HG02759 (cell line): ENCODE results near the gene HOXB9.

Experiments used
- ATAC-seq: cut with Tn5 transposase; IDR thresholded peaks from one replicate; pipeline ENCODE4 v1.9.1; 2021; ENCODE audit warnings: mild to moderate bottlenecking, moderate library complexity; ENCODE audit not compliant: unreplicated experiment

HOXB9 gene

DNA sequence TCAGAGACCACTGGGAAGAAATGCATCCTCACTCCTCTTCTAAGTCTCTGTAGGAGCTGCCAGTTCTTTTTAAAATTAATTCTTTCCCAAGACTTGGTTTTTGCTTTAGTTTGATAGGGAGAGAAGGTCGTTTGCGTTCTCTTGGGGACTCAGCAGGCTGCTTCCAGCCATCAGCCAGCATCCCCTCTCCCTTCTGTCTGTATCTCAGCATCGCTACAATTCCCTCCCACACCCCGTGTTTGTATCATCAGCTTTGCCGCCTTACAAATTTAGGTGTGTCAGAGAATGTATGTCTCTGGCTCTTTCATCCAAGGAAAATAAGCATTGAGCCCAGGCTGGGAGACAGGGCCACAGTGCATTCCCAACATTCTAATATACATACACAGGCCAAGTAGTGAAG lies 26.8 kb downstream of the HOXB9 start:
- no peak for ATAC-seq

- ATAC-seq: no peak
Observed at GRCh38 chr17:48598736-48599135, 27.4 kb downstream of the HOXB9 start.

DNA sequence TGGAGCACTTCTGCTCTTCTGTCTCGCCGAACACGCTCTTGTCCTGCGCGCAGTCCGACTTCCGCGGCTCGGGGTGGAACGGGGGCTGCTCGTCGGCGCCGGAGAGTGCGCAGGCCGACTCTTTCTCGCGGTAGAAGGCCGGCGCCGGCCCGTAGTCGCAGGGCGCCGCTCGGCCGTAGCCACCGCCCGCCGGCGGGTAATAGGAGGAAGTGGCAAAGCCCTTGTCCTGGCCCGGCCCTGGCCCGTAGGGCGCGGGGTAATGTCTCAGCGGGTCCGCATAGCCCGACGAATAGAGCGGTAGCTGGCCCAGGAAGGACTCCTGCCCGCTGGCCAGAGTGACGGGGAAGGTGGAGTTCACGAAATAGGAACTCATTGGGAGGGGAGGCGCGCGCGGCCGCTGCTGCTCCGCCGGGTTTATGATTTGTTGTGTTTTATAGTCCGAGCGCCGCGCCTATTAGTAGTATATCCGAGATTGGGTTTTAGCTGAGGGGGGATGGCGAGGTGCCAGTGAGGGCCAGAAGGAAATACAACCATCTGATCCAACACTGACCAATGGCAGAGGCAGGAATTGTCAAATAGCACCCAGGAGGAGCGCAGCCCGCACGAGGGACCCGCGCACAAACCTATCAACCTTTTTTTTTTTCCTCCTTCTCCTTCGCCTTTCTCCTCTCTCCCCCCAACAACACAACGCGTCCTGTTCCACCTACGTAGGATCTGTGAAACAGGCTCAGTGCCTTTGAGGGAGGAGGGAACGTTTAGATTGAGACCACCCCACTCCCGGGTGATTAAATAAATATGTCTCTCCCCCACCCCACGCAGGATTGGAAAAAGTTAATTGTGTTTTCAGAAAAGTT lies 28.2 kb downstream of the HOXB9 start:
- ATAC-seq: no peak

- ATAC-seq: no peak
Observed at GRCh38 chr17:48597528-48597777, 28.7 kb downstream of the HOXB9 start.

GRCh38 chr17:48596735-48597527 lies 29.2 kb downstream of the HOXB9 start:
- no peak for ATAC-seq

GRCh38 chr17:48596000-48596734 lies 30.0 kb downstream of the HOXB9 start:
- ATAC-seq: no peak

GRCh38 chr17:48595278-48595999 lies 30.7 kb downstream of the HOXB9 start:
- no peak for ATAC-seq

GRCh38 chr17:48594538-48595277 lies 31.4 kb downstream of the HOXB9 start:
- ATAC-seq: no peak

- ATAC-seq: no peak
Observed at GRCh38 chr17:48593840-48594537, 32.2 kb downstream of the HOXB9 start.

GRCh38 chr17:48593126-48593829 lies 32.9 kb downstream of the HOXB9 start, which contains the start of gene HOXB5:
TSS of gene HOXB5 (minus strand) at chr17:48593779. CDS start at chr17:48593682, 97 bp downstream.
- no peak for ATAC-seq

DNA sequence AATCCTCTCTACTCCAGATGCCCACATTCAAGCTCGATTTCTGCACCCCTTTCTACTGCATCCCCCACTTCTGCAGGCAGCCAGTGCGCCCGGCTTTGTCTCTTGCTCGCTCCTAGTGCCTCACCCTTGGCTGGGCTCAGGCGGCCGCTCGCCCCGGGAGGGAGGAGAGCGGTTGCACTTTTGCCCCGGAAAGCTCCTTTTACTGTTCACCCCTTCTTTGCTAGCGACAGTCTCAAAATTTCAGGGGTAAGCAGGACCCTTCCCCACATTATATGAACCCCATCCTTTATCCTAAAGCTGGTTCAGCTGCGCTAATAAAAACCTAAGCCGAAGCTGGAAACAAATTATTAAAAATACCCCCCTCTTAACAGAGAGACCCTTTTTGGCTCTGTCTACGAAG lies 33.6 kb downstream of the HOXB9 start:
- no peak for ATAC-seq

DNA sequence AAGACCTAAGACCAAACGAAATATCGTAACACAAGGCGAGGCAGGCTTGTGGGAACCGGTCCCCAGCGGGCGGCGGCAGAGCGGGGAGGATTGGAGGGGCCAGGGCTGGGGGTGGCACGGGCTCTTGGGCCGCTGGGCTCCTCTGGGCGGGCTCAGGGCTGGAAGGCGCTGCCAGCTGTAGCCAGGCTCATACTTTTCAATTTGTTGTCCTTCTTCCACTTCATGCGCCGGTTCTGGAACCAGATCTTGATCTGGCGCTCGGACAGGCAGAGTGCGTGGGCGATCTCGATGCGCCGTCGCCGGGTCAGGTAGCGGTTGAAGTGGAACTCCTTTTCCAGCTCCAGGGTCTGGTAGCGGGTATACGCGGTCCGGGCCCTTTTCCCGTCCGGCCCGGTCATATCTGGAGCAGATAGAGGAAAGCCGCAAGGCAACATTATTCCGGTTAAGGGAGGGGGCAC lies 34.1 kb downstream of the HOXB9 start:
- no peak for ATAC-seq

DNA sequence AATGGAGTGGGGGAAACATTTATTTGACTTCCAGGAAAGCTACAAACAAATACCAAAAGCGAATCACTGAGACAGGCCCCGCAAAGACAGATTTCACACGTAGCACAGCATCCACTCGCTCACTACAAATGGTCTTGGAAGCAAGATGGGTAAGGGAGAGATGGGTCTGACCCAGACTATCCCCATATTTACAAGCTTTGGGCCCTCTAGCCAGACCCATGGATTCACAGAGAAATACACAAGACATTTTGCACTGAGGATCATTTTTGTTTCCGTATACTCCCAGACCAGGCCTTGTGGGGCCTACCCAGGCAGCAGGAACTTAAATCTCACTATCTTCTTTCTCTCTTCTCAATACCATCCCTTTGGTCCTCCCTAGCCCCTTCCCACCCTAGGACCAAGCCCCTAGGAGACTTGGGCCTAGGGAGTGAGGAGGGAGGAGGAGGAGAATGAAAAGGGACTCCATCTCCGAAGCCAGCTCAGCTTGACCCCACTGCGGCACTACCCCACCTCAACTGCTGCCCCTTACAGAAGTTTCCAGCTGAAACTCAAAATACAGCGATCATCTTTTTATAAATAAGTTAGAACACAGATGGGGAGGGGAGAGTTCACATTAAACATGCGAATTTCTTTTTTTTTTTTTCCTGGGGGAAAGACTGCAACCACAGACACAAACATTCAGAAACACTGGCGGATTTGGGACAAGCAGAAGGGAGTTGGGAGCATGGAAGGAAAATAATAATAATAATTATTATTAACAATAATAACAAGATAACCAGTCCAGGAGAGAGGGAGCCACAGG lies 34.7 kb downstream of the HOXB9 start:
- no peak for ATAC-seq

DNA sequence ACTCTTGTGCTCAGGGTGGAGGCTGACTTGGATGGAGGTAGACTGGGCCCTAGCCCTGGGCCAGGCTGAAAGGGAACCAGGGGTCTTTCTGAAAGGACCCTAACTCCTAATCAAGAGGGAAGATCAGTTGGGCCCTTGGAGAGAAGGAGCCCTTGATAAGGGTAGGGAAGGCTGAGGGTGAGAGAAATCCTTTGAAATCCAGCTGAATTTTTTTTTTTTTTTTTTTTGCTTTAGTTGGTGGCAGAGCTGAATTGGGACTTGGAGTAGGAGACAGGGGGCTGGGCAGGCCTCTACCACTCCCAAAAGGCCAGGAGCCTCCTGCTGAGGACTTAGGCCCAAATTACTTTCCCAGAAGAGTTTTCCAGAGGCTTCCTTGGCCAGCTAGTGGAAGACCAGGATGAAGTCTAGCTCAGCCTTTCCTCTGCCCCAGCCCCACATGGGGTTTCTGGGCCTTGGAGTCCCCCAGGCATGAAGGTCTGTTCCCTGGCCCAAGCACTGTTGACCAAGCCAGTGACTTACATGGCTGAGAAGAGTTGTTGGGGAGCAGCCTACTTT lies 35.5 kb downstream of the HOXB9 start:
- no peak for ATAC-seq

GRCh38 chr17:48589831-48590606 lies 36.1 kb downstream of the HOXB9 start, which contains the start of gene HOXB3:
TSS of gene HOXB3 (minus strand) at chr17:48590241. CDS start at chr17:48552474, 37,767 bp downstream.
- ATAC-seq: no peak

DNA sequence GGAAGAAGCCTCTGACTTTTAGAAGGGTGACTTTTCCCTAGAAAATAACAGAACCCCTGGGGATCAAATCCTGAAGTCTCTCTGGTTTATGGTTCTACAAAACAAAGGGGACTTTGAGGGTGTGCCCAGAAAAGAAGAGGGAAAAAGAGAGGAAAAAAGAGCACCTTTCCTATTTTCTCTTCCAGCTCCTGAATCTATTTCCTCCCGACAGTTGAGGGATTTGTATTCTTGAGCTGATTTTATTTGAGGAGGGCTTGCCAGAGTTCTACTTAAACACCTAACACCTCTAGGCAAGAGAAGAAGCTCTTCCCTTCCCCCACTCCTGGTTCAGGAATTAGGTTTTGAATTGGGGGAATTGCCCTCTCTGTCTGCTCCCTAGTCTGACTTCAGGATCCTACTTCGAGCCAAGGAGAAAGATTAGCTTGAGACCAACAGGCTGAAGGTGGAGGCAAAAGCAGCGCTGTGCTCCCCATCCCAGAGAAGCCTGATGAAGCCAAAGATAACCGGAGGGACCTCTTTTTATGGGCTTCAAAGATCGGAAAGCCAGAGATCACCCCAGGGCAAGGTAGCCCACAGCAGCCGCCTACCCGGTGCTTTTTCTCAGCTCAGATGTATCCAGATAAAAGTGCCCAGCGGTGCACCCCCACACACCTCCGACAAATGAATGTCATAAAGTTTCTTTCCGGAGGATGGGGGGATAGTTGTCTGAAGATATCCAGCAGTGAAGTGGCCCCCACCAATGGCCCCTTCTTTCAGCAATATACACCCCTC lies 36.9 kb downstream of the HOXB9 start:
- no peak for ATAC-seq
